ENCODE results near the gene SH3RF2. TPM values are rescaled to one million over a fixed set of nuclear protein-coding genes. Genes with fewer than 3 reads are reported as not detected.

Gene SH3RF2
- total and polyA plus RNA-seq, 4 experiments from 2014 or later = not detected

DNA sequence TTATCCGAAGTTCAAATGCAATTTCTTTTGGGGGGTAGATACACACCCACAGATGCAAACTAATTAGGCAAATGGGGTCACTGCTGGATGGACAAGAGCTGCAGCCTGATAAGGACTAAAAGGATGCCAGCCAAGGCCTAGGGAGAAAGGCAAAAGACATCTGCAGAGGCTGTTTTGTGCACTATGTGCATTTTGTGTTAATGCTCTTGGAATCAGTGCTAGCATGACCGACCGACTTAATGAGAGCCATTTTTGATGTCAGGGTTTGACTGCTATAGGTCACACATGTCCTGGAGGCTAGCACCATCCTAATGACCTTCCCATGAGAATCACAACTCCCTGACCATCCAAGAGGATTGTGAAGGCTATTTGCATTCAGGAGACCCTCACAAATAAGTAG is 134.4 kb downstream of the SH3RF2 start:
- Mint-ChIP-seq H3K4me1 (no peaks in the 10 kb centered on the region), H3K9me3 (peaks cover 0 to 2% (median 0%) of the 10 kb centered on the region in 8 donors), H3K4me3 (no peak overlapping the region), H3K36me3 (no peaks in the 10 kb centered on the region), H3K27ac (no peak overlapping the region), H3K27me3 (peaks cover 2 to 4% of the 10 kb centered on the region in 2 donors)
- H3K27ac ChIP-seq (ENCODE audit: low read depth, low read length) = no peak overlapping the region
- no peaks in the 10 kb centered on the region for H3K4me1 ChIP-seq (ENCODE audit: insufficient read depth, low read length)
- CTCF ChIA-PET (ENCODE audit: partially characterized antibody) = no interaction called here
- no peak overlapping the region for H3K4me3 ChIP-seq (ENCODE audit: low read length in 2 of 2)
- DNase-seq = no peak
- intact Hi-C loops (cut with micrococcal nuclease) = no loop called here
- H3K9me3 ChIP-seq (ENCODE audit: control insufficient read depth in 1 of 2, low read length in 2 of 2) = no peaks in the 10 kb centered on the region
- POLR2A ChIA-PET (ENCODE audit: partially characterized antibody) = no interaction called here
- H3K36me3 ChIP-seq (ENCODE audit: insufficient read depth, low read length) = no peaks in the 10 kb centered on the region
- H3K27me3 ChIP-seq (ENCODE audit: insufficient read depth, low read length) = no peaks in the 10 kb centered on the region

DNA sequence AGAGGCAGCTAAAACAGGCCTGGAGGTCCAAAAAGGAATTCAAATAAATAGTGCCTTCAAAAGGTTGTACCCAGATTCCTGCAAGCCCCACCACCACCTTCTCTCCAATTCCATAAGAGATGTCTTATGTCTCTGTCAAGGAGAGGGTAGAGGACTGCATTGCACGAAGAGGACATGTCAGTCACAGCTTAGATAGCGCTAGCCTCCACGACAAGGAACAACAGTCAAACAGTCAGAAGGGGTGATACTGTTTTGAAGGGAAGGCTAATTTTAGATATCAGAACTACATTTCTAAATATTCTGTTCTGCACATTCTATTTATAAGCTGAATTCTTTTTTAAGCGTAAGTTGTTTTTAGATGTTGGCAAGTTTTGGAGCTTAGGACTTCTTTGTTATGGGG is 134.8 kb downstream of the SH3RF2 start:
- Histone ChIP-seq H3K4me1 (ENCODE audit: insufficient read depth, low read length) (no peaks in the 10 kb centered on the region), H3K9me3 (ENCODE audit: control insufficient read depth in 1 of 2, low read length in 2 of 2) (no peaks in the 10 kb centered on the region), H3K36me3 (ENCODE audit: insufficient read depth, low read length) (no peaks in the 10 kb centered on the region), H3K4me3 (ENCODE audit: low read length in 2 of 2) (no peak overlapping the region), H3K27me3 (ENCODE audit: insufficient read depth, low read length) (no peaks in the 10 kb centered on the region), H3K27ac (ENCODE audit: low read depth, low read length) (no peak overlapping the region)
- POLR2A ChIA-PET (ENCODE audit: partially characterized antibody) = no interaction called here
- Mint-ChIP-seq H3K27me3 (peaks cover 2 to 8% of the 10 kb centered on the region in 2 donors), H3K36me3 (no peaks in the 10 kb centered on the region), H3K27ac (no peak overlapping the region), H3K4me1 (no peaks in the 10 kb centered on the region), H3K4me3 (no peak overlapping the region), H3K9me3 (peaks cover 0 to 2% (median 0%) of the 10 kb centered on the region in 8 donors)
- intact Hi-C loops (cut with micrococcal nuclease) = no loop called here
- CTCF ChIA-PET (ENCODE audit: partially characterized antibody) = no interaction called here
- DNase-seq = no peak

DNA sequence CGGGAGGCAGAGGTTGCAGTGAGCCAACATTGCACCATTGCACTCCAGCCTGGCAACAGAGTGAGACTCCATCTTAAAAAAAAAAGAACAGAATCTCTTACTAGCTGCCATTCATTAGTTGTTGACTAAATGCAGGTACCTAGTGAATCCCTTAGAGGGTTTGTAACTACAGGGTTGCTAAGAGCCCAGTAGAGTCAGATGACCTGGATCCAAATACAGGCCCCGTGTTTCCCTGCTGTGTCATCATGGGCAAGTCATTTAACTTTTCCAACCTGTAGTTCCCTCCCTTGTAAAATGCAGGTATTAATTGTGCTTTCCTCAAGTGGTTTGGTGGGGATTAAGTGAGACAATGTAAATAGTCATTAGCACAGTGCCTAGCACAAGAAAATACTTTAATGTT is 136.2 kb downstream of the SH3RF2 start:
- no peak for DNase-seq
- POLR2A ChIA-PET (ENCODE audit: partially characterized antibody) = no interaction called here

DNA sequence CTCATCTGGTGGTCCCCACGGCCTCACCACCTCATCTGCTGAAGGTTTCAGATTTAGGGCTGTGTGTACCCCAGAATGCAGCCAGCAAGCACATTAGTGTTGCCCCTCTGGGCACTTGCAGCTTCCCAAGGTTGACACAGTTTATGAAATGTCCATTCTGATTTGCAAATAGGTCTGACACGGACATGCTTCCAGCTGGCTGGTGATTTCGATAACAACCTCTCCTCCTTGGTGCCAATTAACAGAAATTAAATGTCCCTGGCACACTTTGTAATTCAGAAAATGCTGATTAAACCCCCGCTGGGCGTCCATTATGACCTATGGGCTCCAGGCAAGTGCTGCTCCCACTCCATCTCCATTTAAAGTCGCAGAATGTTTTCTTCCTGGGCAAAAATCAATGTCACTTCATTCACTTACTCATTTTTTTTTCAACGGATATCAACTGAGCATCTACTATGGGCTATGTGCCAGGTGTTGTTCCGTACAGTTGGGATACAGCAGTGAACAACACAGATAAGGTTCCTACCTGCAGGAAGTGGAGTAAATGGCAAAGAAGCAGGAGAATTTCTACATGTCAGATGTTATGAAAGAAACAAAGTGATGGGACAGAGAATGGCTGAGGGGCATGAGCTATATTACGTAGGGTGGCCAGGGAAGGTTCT is 137.0 kb downstream of the SH3RF2 start:
- Mint-ChIP-seq H3K27me3 (peaks cover 2 to 12% of the 10 kb centered on the region in 2 donors), H3K4me1 (no peaks in the 10 kb centered on the region), H3K9me3 (no peaks in the 10 kb centered on the region), H3K4me3 (no peak overlapping the region), H3K36me3 (no peaks in the 10 kb centered on the region), H3K27ac (no peak overlapping the region)
- intact Hi-C loops (cut with micrococcal nuclease) = no loop called here
- no peak overlapping the region for H3K4me3 ChIP-seq (ENCODE audit: low read length in 2 of 2)
- no peaks in the 10 kb centered on the region for H3K27me3 ChIP-seq (ENCODE audit: insufficient read depth, low read length)
- H3K4me1 ChIP-seq (ENCODE audit: insufficient read depth, low read length) = no peaks in the 10 kb centered on the region
- no peaks in the 10 kb centered on the region for H3K36me3 ChIP-seq (ENCODE audit: insufficient read depth, low read length)
- H3K27ac ChIP-seq (ENCODE audit: low read depth, low read length) = no peak overlapping the region
- ChIA-PET POLR2A (ENCODE audit: partially characterized antibody) (no interaction called here), CTCF (ENCODE audit: partially characterized antibody) (interaction anchor here (0.6 kb wide), 1 partner anchor 137 kb away, joined by 3 read pairs; the partner anchor contains the start of gene SH3RF2)
- H3K9me3 ChIP-seq (ENCODE audit: control insufficient read depth in 1 of 2, low read length in 2 of 2) = no peaks in the 10 kb centered on the region
- no peak for DNase-seq

More for the DNA sequence above, 136.2 kb downstream of the SH3RF2 start:
- Histone ChIP-seq H3K27ac (ENCODE audit: low read depth, low read length) (no peak overlapping the region), H3K27me3 (ENCODE audit: insufficient read depth, low read length) (no peaks in the 10 kb centered on the region), H3K4me1 (ENCODE audit: insufficient read depth, low read length) (no peaks in the 10 kb centered on the region), H3K9me3 (ENCODE audit: control insufficient read depth in 1 of 2, low read length in 2 of 2) (no peaks in the 10 kb centered on the region), H3K36me3 (ENCODE audit: insufficient read depth, low read length) (no peaks in the 10 kb centered on the region), H3K4me3 (ENCODE audit: low read length in 2 of 2) (no peak overlapping the region)
- CTCF ChIA-PET (ENCODE audit: partially characterized antibody) = no interaction called here
- intact Hi-C loops (cut with micrococcal nuclease) = no loop called here
- Mint-ChIP-seq H3K36me3 (no peaks in the 10 kb centered on the region), H3K9me3 (peaks cover 0 to 2% (median 0%) of the 10 kb centered on the region in 8 donors), H3K27me3 (peaks cover 2 to 12% of the 10 kb centered on the region in 2 donors), H3K27ac (no peak overlapping the region), H3K4me3 (no peak overlapping the region), H3K4me1 (no peaks in the 10 kb centered on the region)

DNA sequence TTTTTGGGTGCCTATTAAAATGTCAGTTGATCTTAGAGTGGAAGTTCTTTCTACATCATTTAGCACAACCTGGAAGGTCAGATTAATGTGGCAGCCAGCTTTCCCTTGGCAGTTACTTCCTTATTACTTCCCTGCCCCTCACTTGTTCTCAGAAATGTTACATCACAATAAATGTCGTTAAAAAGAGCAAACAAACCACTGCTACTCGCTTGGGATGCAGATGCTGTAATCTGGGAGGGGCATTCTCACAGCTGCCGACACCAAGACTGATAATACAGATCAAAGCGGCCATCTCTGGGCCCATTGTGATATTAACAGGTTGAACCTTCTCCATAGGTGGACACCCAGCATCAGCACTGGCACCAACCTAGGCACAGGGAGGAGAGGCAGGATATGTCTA is 139.7 kb downstream of the SH3RF2 start:
- Histone ChIP-seq H3K27me3 (ENCODE audit: insufficient read depth, low read length) (no peaks in the 10 kb centered on the region), H3K27ac (ENCODE audit: low read depth, low read length) (no peak overlapping the region), H3K9me3 (ENCODE audit: control insufficient read depth in 1 of 2, low read length in 2 of 2) (no peaks in the 10 kb centered on the region), H3K36me3 (ENCODE audit: insufficient read depth, low read length) (no peaks in the 10 kb centered on the region), H3K4me3 (ENCODE audit: low read length in 2 of 2) (no peak overlapping the region), H3K4me1 (ENCODE audit: insufficient read depth, low read length) (peaks cover 9% of the 10 kb centered on the region)
- Mint-ChIP-seq H3K27me3 (peaks cover 2 to 12% of the 10 kb centered on the region in 2 donors), H3K36me3 (no peaks in the 10 kb centered on the region), H3K4me1 (peaks cover 7 to 14% (median 12%) of the 10 kb centered on the region in 4 donors), H3K9me3 (no peaks in the 10 kb centered on the region), H3K27ac (no peak overlapping the region), H3K4me3 (no peak overlapping the region)
- intact Hi-C loops (cut with micrococcal nuclease) = no loop called here
- CTCF ChIA-PET (ENCODE audit: partially characterized antibody) = no interaction called here
- POLR2A ChIA-PET (ENCODE audit: partially characterized antibody) = no interaction called here
- no peak for DNase-seq

DNA sequence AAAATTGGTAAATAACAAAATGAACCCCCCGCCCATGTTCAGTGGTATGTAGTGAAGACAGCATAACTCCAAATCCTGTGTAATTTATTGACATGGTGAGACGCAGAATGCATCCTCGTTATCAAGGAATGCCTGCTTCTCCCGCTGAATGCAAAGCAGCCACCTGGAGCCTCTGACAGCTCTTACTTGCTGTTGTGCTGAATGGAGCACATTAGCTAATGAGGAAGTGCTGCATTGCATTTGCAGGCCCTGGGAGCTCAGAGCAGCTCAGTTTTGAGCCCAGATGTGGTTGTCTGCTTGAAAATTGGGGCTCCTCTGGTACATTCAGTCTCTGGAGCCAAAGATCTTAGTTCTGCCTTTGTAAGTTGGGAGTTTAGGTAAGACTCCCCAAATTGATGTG is 140.1 kb downstream of the SH3RF2 start:
- Histone ChIP-seq H3K4me3 (ENCODE audit: low read length in 2 of 2) (no peak overlapping the region), H3K36me3 (ENCODE audit: insufficient read depth, low read length) (no peaks in the 10 kb centered on the region), H3K27me3 (ENCODE audit: insufficient read depth, low read length) (no peaks in the 10 kb centered on the region), H3K4me1 (ENCODE audit: insufficient read depth, low read length) (peaks cover 9% of the 10 kb centered on the region), H3K27ac (ENCODE audit: low read depth, low read length) (no peak overlapping the region), H3K9me3 (ENCODE audit: control insufficient read depth in 1 of 2, low read length in 2 of 2) (no peaks in the 10 kb centered on the region)
- Mint-ChIP-seq H3K9me3 (no peaks in the 10 kb centered on the region), H3K4me3 (no peak overlapping the region), H3K36me3 (no peaks in the 10 kb centered on the region), H3K27me3 (peaks cover 2 to 12% of the 10 kb centered on the region in 2 donors), H3K27ac (no peak overlapping the region), H3K4me1 (peaks cover 7 to 14% (median 12%) of the 10 kb centered on the region in 4 donors)
- no peak for DNase-seq
- POLR2A ChIA-PET (ENCODE audit: partially characterized antibody) = no interaction called here
- intact Hi-C loops (cut with micrococcal nuclease) = no loop called here
- CTCF ChIA-PET (ENCODE audit: partially characterized antibody) = no interaction called here

DNA sequence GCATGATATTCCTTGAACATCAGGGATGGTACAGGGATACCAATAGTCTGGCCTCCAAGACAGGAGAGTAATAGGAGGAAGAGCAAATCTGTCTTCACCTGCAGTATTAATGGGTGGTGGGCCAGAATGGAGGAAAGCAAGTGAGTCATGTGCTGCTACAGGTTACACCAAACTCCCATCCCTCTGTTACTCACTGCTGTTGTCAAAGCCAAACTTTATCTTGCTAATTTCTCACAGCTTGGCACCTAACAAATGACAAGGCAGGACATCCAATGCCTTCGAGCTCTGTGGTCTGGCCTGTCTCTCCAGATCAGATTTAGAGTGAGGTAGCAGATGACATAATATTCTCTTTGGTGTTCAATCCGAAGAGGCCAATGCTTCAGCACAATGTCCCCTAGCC is 142.2 kb downstream of the SH3RF2 start:
- Mint-ChIP-seq H3K9me3 (no peaks in the 10 kb centered on the region), H3K4me1 (peaks cover 7 to 14% (median 12%) of the 10 kb centered on the region in 4 donors), H3K27me3 (peaks cover 0 to 10% of the 10 kb centered on the region in 2 donors), H3K27ac (no peak overlapping the region), H3K36me3 (no peaks in the 10 kb centered on the region), H3K4me3 (no peak overlapping the region)
- peaks cover 9% of the 10 kb centered on the region for H3K4me1 ChIP-seq (ENCODE audit: insufficient read depth, low read length)
- ChIA-PET POLR2A (ENCODE audit: partially characterized antibody) (no interaction called here), CTCF (ENCODE audit: partially characterized antibody) (no interaction called here)
- H3K4me3 ChIP-seq (ENCODE audit: low read length in 2 of 2) = no peak overlapping the region
- intact Hi-C loops (cut with micrococcal nuclease) = no loop called here
- no peak for DNase-seq
- H3K9me3 ChIP-seq (ENCODE audit: control insufficient read depth in 1 of 2, low read length in 2 of 2) = no peaks in the 10 kb centered on the region
- no peaks in the 10 kb centered on the region for H3K36me3 ChIP-seq (ENCODE audit: insufficient read depth, low read length)
- H3K27ac ChIP-seq (ENCODE audit: low read depth, low read length) = no peak overlapping the region
- no peaks in the 10 kb centered on the region for H3K27me3 ChIP-seq (ENCODE audit: insufficient read depth, low read length)
